HG02943 (cell line): Measurements from ENCODE around the gene MMS19.
"Not testable (repeated sequence)": the region's sequence is repeated elsewhere in the genome, so short reads cannot be mapped to it uniquely, and the experiment has no call there.

Experiments
- ATAC-seq: cut with Tn5 transposase; IDR thresholded peaks from one replicate; pipeline ENCODE4 v1.9.1; 2021; ENCODE audit warnings: mild to moderate bottlenecking, low read depth, moderate library complexity; ENCODE audit not compliant: unreplicated experiment

MMS19 gene

GRCh38 chr10:97428572-97428981, 69.6 kb downstream of the MMS19 start:
- ATAC-seq = no peak

GRCh38 chr10:97427571-97428179, 70.5 kb downstream of the MMS19 start:
- ATAC-seq = no peak

DNA sequence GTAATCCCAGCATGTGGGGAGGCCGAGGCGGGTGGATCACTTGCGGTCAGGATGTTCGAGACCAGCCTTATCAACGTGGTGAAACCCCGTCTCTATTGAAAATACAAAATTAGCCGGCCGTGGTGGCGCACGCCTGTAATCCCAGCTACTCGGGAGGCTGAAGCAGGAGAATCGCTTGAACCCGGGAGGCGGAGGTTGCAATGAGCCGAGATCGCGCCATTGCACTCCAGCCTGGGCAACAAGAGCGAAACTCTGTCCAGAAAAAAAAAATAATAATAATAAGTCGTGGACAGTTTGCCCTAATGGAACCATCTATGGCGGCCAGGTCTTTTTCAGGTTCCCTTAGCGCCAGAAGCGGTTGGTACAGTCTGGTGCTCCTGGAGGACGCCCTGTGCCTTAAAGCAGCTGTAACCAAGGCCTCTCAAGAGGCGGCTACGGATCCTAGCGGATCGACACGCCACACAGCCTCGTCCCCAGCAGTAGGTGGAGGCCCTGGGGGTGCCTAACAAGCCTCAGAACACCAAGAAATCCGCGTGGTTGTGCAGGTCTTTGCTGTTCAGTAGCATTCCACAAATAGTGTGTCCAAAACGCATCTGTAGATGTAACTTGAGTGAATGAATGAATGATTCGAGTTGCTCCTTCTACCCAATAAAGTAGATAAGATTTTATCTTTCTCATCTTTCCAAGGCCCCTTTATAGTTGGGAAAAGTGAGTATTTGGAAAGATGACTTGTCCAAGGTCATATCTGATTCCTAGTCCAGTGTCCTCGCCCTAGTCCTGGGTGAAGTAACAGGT, 71.2 kb downstream of the MMS19 start:
- no peak for ATAC-seq

DNA sequence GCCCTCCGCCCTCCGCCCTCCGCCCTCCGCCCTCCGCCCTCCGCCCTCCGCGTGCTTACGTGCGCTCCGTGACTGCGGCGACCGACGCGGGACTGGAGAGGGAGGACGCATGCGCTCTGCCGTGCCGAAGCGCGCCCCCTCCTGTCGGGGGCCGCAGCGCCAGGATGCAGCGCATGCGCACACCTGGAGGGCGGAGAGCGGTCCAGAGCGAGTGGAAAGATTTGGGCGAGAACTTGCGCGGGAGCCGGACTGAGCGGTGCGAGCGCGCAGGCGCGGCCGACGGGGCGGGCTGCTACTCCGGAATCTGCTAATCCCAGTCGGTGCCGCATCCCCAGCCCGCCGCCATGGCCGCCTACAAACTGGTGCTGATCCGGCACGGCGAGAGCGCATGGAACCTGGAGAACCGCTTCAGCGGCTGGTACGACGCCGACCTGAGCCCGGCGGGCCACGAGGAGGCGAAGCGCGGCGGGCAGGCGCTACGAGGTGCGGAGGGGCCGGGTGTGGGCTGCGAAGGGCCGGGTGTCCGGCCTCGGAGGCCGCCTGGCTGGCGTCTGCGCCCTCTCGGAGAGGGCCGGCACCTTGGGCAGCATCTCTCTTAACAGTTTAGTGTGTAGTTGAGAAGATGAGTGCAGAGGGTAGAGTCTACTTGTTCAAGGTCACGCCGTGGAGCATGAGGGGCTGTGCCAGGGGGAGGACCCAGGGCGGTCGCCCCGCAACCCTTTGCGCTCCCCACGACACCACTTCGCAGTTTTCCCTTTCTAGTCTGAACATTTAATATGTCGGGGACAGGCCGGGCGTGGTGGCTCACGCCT, 72.1 kb downstream of the MMS19 start, which contains the start of gene PGAM1:
PGAM1 (plus strand) TSS at position 228 of the 812 bp plus-strand sequence; CDS start at position 345, 117 bp downstream.
- ATAC-seq = peak; percentile 79

DNA sequence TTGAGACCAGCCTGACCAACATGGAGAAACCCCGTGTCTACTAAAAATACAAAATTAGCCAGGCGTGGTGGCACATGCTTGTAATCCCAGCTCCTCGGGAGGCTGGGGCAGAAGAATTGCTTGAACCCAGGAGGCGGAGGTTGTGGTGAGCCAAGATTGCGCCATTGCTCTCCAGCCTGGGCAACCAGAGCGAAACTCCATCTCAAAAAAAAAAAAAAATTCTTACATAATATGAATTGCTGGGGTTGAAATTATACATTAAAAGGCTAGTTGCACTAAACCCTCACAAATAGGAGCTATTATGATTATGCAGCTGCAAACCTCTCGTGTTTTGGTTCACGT, 74.5 kb downstream of the MMS19 start:
- not testable (repeated sequence) for ATAC-seq

DNA sequence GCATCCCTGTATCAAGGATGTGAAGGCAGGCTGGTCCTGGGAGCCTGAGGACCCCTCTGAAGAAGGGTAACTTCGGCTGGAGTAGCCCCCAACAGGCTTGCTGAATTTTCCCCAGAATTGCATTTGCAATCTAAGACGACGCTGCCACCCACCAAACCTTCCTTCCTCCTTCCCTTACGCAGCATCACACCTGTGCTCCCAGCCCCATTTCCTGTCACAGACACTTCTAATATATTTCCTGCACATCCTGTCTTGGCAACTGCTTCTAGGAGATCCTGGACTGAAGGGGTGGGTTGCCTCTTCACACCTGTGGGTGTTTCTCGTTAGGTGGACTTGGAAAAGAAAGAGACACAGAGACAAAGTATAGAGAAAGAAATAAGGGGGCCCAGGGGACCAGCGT, 81.7 kb downstream of the MMS19 start:
- ATAC-seq = no peak

- no peak for ATAC-seq
These were observed 85.3 kb downstream of the MMS19 start for GRCh38 chr10:97412891-97413304.

DNA sequence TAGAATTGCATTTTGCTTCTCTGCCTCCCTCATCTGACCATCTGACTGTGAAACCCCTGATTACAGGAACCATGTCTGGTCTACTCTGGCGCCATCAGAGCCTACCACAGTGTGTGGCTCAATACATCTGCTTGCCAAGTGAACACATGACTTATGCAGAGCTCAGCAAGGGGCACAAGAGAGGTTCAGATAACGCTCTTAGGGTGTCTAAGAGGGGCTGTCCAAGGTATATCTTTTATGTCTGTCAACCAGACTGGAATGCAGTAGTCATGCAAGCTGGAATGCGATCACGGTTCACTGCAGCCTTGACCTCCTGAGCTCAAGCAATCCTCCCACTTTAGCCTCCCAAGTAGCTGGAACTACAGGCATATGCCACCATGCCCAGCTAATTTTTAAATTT, 86.8 kb downstream of the MMS19 start:
- no peak for ATAC-seq

GRCh38 chr10:97408496-97408992, 89.7 kb downstream of the MMS19 start:
- no peak for ATAC-seq
